Measurements from ENCODE around the gene WDR81. TPM values are rescaled to one million over a fixed set of nuclear protein-coding genes. Genes with fewer than 3 reads are reported as not detected.

WDR81 gene
- total and polyA plus RNA-seq, 2 experiments from 2014 or later: 3.5 to 14.5 TPM

DNA sequence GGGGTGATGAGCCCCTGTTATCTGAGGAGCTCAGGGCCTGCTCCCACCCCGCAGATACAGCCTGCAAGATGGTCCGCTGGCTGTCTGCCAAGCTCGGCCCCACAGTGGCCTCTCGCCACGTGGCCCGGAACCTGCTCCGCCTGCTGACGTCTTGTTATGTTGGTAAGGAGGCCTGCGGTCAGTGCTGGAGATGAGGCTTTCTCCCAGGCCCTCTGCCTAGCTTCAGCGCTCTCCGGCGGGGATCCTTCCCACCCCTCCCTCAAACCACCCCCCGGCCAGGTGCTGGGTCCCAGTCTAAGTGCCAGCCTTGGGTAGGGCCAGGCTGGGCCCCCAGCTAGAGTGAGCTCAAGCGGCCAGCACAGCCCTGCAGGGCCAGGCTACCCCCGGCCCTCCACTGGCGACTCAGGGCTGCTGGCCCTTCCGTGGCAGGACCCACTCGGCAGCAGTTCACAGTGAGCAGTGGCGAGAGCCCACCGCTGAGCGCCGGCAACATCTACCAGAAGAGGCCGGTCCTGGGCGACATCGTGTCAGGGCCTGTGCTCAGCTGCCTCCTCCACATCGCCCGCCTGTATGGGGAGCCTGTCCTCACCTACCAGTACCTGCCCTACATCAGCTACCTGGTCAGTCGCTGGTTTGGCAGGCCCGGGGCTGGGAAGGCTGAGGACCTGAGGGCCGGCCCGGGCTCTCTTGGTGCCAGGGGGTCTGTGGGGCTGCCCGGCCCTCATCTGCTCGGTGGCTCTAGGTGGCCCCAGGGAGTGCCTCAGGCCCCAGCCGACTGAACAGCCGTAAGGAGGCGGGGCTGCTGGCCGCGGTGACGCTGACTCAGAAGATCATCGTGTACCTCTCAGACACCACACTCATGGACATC is 6.1 kb downstream of the WDR81 start:
- peaks cover 8% of the 10 kb centered on the region for H3K36me3 Mint-ChIP-seq (ENCODE audit: low read depth)
- TF ChIP-seq, protein P1, sequence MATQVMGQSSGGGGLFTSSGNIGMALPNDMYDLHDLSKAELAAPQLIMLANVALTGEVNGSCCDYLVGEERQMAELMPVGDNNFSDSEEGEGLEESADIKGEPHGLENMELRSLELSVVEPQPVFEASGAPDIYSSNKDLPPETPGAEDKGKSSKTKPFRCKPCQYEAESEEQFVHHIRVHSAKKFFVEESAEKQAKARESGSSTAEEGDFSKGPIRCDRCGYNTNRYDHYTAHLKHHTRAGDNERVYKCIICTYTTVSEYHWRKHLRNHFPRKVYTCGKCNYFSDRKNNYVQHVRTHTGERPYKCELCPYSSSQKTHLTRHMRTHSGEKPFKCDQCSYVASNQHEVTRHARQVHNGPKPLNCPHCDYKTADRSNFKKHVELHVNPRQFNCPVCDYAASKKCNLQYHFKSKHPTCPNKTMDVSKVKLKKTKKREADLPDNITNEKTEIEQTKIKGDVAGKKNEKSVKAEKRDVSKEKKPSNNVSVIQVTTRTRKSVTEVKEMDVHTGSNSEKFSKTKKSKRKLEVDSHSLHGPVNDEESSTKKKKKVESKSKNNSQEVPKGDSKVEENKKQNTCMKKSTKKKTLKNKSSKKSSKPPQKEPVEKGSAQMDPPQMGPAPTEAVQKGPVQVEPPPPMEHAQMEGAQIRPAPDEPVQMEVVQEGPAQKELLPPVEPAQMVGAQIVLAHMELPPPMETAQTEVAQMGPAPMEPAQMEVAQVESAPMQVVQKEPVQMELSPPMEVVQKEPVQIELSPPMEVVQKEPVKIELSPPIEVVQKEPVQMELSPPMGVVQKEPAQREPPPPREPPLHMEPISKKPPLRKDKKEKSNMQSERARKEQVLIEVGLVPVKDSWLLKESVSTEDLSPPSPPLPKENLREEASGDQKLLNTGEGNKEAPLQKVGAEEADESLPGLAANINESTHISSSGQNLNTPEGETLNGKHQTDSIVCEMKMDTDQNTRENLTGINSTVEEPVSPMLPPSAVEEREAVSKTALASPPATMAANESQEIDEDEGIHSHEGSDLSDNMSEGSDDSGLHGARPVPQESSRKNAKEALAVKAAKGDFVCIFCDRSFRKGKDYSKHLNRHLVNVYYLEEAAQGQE (IDR thresholded peaks at IDR 0.05; ENCODE audit: unreplicated experiment): no peak
- TF ChIP-seq CREB1 (CRISPR knock-in tag; IDR thresholded peaks at IDR 0.05; ENCODE audit: low read depth) (no peak), STAT1 (IDR thresholded peaks at IDR 0.05; ENCODE audit: unreplicated experiment) (no peak), POLR2AphosphoS5 (IDR thresholded peaks at IDR 0.05; ENCODE audit: low read depth) (no peak)
- TF ChIP-seq, protein P2, sequence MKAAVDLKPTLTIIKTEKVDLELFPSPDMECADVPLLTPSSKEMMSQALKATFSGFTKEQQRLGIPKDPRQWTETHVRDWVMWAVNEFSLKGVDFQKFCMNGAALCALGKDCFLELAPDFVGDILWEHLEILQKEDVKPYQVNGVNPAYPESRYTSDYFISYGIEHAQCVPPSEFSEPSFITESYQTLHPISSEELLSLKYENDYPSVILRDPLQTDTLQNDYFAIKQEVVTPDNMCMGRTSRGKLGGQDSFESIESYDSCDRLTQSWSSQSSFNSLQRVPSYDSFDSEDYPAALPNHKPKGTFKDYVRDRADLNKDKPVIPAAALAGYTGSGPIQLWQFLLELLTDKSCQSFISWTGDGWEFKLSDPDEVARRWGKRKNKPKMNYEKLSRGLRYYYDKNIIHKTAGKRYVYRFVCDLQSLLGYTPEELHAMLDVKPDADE (IDR thresholded peaks at IDR 0.05): no peak
- H3K4me1 ChIP-seq (ENCODE audit: insufficient read depth): no peaks in the 10 kb centered on the region
- ATAC-seq (no peak), DNase-seq (ENCODE audit: low spot score) (no peak)
- H3K4me2 ChIP-seq: no peak overlapping the region
- H3K9me2 ChIP-seq (ENCODE audit: insufficient read depth): no peaks in the 10 kb centered on the region
- no peak overlapping the region for H3K4me3 Mint-ChIP-seq
- no peak overlapping the region for H3K27ac ChIP-seq (ENCODE audit: low read depth)
- H4K20me1 ChIP-seq (replicated peaks; ENCODE audit: insufficient read depth): no peaks in the 10 kb centered on the region
- H3K27me3 Mint-ChIP-seq (ENCODE audit: insufficient read depth, low read depth, poor library complexity): peaks cover 19% of the 10 kb centered on the region
- no peaks in the 10 kb centered on the region for H3F3A ChIP-seq (replicated peaks; ENCODE audit: low read depth)
- no peaks in the 10 kb centered on the region for H3K27me3 ChIP-seq (ENCODE audit: insufficient read depth)
- H3K9me3 Mint-ChIP-seq: no peaks in the 10 kb centered on the region
- no peak overlapping the region for H2AFZ ChIP-seq
- no peak overlapping the region for H3K27ac Mint-ChIP-seq
- no peaks in the 10 kb centered on the region for H3K79me2 ChIP-seq (replicated peaks; ENCODE audit: insufficient read depth)
- H3K4me3 ChIP-seq: no peak overlapping the region
- H3K4me1 Mint-ChIP-seq: no peaks in the 10 kb centered on the region; the same call in 1 of the 3 replicates
- no peaks in the 10 kb centered on the region for H3K36me3 ChIP-seq (ENCODE audit: insufficient read depth)

DNA sequence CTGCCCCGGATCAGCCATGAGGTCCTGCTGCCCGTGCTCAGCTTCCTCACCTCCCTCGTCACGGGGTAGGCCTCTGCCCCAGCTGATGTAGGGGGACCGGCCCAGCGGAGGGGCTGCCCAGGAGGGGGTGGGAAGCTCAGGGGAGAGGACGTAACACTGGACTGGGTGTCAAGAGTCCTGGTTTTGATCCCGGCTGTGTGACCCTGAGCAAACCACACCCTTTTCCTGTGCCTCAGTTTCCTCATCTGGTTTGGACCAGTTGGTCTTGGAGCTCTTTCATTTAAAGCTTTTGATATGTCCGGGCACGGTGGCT is 6.6 kb downstream of the WDR81 start:
- H3K9me3 Mint-ChIP-seq: no peaks in the 10 kb centered on the region
- H3K4me1 Mint-ChIP-seq: no peaks in the 10 kb centered on the region; the same call in 1 of the 3 replicates
- H3K4me3 Mint-ChIP-seq: no peak overlapping the region
- Histone ChIP-seq H3K4me2 (no peak overlapping the region), H3K4me1 (ENCODE audit: insufficient read depth) (no peaks in the 10 kb centered on the region), H3K27me3 (ENCODE audit: insufficient read depth) (no peaks in the 10 kb centered on the region), H3K4me3 (no peak overlapping the region), H3K9me2 (ENCODE audit: insufficient read depth) (no peaks in the 10 kb centered on the region), H3K27ac (ENCODE audit: low read depth) (no peak overlapping the region), H3K79me2 (replicated peaks; ENCODE audit: insufficient read depth) (no peaks in the 10 kb centered on the region), H4K20me1 (replicated peaks; ENCODE audit: insufficient read depth) (no peaks in the 10 kb centered on the region), H3K36me3 (ENCODE audit: insufficient read depth) (no peaks in the 10 kb centered on the region), H3F3A (replicated peaks; ENCODE audit: low read depth) (no peaks in the 10 kb centered on the region), H2AFZ (no peak overlapping the region)
- ATAC-seq (no peak), DNase-seq (ENCODE audit: low spot score) (no peak)
- H3K27me3 Mint-ChIP-seq (ENCODE audit: insufficient read depth, low read depth, poor library complexity): peaks cover 19% of the 10 kb centered on the region
- H3K27ac Mint-ChIP-seq: no peak overlapping the region
- H3K36me3 Mint-ChIP-seq (ENCODE audit: low read depth): peaks cover 8% of the 10 kb centered on the region
- TF ChIP-seq NANOG (IDR thresholded peaks at IDR 0.05; ENCODE audit: borderline replicate concordance) (no peak), EZH2phosphoT487 (IDR thresholded peaks at IDR 0.05; ENCODE audit: unreplicated experiment) (no peak), POLR2AphosphoS5 (IDR thresholded peaks at IDR 0.05; ENCODE audit: low read depth) (no peak)
- TF ChIP-seq, protein P3, sequence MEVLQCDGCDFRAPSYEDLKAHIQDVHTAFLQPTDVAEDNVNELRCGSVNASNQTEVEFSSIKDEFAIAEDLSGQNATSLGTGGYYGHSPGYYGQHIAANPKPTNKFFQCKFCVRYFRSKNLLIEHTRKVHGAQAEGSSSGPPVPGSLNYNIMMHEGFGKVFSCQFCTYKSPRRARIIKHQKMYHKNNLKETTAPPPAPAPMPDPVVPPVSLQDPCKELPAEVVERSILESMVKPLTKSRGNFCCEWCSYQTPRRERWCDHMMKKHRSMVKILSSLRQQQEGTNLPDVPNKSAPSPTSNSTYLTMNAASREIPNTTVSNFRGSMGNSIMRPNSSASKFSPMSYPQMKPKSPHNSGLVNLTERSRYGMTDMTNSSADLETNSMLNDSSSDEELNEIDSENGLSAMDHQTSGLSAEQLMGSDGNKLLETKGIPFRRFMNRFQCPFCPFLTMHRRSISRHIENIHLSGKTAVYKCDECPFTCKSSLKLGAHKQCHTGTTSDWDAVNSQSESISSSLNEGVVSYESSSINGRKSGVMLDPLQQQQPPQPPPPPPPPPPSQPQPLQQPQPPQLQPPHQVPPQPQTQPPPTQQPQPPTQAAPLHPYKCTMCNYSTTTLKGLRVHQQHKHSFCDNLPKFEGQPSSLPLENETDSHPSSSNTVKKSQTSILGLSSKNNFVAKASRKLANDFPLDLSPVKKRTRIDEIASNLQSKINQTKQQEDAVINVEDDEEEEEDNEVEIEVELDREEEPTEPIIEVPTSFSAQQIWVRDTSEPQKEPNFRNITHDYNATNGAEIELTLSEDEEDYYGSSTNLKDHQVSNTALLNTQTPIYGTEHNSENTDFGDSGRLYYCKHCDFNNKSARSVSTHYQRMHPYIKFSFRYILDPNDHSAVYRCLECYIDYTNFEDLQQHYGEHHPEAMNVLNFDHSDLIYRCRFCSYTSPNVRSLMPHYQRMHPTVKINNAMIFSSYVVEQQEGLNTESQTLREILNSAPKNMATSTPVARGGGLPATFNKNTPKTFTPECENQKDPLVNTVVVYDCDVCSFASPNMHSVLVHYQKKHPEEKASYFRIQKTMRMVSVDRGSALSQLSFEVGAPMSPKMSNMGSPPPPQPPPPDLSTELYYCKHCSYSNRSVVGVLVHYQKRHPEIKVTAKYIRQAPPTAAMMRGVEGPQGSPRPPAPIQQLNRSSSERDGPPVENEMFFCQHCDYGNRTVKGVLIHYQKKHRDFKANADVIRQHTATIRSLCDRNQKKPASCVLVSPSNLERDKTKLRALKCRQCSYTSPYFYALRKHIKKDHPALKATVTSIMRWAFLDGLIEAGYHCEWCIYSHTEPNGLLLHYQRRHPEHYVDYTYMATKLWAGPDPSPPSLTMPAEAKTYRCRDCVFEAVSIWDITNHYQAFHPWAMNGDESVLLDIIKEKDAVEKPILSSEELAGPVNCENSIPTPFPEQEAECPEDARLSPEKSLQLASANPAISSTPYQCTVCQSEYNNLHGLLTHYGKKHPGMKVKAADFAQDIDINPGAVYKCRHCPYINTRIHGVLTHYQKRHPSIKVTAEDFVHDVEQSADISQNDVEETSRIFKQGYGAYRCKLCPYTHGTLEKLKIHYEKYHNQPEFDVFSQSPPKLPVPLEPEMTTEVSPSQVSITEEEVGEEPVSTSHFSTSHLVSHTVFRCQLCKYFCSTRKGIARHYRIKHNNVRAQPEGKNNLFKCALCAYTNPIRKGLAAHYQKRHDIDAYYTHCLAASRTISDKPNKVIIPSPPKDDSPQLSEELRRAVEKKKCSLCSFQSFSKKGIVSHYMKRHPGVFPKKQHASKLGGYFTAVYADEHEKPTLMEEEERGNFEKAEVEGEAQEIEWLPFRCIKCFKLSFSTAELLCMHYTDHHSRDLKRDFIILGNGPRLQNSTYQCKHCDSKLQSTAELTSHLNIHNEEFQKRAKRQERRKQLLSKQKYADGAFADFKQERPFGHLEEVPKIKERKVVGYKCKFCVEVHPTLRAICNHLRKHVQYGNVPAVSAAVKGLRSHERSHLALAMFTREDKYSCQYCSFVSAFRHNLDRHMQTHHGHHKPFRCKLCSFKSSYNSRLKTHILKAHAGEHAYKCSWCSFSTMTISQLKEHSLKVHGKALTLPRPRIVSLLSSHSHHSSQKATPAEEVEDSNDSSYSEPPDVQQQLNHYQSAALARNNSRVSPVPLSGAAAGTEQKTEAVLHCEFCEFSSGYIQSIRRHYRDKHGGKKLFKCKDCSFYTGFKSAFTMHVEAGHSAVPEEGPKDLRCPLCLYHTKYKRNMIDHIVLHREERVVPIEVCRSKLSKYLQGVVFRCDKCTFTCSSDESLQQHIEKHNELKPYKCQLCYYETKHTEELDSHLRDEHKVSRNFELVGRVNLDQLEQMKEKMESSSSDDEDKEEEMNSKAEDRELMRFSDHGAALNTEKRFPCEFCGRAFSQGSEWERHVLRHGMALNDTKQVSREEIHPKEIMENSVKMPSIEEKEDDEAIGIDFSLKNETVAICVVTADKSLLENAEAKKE (CRISPR knock-in tag; IDR thresholded peaks at IDR 0.05): no peak
